Measurements from ENCODE around the gene URB1.

The URB1 gene

DNA sequence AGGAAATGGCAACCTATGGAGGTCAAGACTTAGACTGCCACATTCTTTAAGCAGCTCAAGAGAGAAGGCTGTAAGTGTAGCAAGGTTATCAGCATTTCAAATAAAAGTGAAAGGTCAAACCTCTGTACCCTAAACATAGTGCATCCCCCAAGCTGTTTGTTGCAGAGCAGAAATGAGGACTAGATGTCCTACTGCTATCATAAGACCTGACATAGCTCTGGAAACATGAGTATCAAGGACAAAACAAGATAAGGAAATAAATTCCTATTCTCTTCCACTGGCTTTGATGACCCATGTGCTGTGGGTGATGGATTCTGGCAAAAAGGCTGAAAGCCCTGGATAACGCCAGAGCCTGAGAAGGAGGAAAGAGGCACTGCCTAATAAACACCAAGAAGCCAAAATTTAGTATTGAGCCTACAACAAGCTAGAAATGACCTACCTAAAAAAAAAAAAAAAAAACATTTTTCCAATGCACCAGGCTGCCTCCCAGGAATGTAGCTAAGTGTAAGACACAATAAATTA lies 35.9 kb downstream of the URB1 start:
- FAIRE-seq (no peak), DNase-seq (ENCODE audit: insufficient read length, low spot score) (no peak)
- TF ChIP-seq, protein P1, sequence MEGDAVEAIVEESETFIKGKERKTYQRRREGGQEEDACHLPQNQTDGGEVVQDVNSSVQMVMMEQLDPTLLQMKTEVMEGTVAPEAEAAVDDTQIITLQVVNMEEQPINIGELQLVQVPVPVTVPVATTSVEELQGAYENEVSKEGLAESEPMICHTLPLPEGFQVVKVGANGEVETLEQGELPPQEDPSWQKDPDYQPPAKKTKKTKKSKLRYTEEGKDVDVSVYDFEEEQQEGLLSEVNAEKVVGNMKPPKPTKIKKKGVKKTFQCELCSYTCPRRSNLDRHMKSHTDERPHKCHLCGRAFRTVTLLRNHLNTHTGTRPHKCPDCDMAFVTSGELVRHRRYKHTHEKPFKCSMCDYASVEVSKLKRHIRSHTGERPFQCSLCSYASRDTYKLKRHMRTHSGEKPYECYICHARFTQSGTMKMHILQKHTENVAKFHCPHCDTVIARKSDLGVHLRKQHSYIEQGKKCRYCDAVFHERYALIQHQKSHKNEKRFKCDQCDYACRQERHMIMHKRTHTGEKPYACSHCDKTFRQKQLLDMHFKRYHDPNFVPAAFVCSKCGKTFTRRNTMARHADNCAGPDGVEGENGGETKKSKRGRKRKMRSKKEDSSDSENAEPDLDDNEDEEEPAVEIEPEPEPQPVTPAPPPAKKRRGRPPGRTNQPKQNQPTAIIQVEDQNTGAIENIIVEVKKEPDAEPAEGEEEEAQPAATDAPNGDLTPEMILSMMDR (IDR thresholded peaks at IDR 0.05; ENCODE audit: insufficient read depth, missing control alignments): no peak

- DNase-seq (ENCODE audit: insufficient read length, low spot score) (no peak), FAIRE-seq (no peak)
- TF ChIP-seq, protein P1 (IDR thresholded peaks at IDR 0.05; ENCODE audit: insufficient read depth, missing control alignments): no peak
These were observed 39.7 kb downstream of the URB1 start for GRCh38 chr21:32353002-32353711.

DNA sequence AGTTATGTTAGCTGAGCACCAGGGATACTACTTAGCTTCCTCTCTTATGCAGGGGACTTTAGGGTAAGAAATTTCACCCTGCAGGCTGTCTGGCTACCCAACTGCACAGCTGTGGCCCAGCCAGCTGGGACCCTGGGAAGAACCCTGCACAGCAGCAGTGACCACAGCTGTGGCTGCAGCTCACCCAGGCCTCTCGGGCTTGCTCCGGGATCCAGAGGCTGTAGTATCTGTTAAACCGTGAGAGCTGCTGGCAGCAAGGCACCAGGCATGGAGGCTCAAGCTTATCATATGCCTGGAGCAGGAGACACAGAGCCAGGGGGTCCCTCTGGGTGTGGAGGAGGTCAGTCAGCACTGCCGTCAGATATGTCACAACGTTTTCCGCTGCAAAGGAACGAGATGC lies 40.3 kb downstream of the URB1 start:
- FAIRE-seq: no peak
- DNase-seq (ENCODE audit: insufficient read length, low spot score): no peak
- TF ChIP-seq, protein P1 (IDR thresholded peaks at IDR 0.05; ENCODE audit: insufficient read depth, missing control alignments): no peak

DNA sequence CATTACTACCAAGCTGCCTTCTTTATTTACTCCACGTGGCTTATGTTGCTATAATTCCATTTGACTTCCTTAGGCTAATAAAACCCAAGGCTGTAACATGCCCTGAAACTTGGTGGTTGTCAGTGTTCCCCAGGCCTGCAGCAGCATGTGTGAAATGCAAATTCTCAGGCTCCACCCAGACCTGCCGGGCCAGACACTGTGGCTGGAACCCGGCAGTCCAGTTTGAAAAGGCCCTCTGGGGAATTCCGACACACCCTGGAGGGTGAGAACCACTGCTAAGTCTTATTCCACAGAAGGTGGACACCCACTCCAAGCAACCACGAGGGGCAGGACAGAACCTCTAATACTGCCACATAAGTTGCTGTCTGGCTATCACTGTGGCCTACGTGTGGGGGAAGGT lies 41.4 kb downstream of the URB1 start:
- no peak for DNase-seq (ENCODE audit: insufficient read length, low spot score)
- TF ChIP-seq, protein P1 (IDR thresholded peaks at IDR 0.05; ENCODE audit: insufficient read depth, missing control alignments): no peak
- no peak for FAIRE-seq

DNA sequence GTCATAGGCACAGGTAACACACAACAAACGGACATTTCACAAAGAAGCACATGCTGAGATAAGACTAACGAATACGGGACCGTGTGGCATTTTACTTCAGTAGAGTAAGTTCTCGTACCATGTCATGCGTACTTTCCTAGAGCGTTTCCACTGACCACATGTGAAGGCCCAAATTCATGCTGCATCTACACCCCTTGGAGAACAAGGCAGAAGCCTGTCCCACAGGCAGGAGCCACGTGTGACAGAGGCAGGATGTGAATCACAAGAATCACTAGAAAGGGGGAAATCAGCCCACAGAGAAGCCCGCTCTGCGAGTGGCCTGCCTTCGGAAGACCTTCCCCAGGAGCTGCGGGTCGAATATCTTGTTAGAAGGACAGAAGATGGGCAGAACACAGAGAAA lies 41.8 kb downstream of the URB1 start:
- no peak for DNase-seq (ENCODE audit: insufficient read length, low spot score)
- FAIRE-seq: no peak

DNA sequence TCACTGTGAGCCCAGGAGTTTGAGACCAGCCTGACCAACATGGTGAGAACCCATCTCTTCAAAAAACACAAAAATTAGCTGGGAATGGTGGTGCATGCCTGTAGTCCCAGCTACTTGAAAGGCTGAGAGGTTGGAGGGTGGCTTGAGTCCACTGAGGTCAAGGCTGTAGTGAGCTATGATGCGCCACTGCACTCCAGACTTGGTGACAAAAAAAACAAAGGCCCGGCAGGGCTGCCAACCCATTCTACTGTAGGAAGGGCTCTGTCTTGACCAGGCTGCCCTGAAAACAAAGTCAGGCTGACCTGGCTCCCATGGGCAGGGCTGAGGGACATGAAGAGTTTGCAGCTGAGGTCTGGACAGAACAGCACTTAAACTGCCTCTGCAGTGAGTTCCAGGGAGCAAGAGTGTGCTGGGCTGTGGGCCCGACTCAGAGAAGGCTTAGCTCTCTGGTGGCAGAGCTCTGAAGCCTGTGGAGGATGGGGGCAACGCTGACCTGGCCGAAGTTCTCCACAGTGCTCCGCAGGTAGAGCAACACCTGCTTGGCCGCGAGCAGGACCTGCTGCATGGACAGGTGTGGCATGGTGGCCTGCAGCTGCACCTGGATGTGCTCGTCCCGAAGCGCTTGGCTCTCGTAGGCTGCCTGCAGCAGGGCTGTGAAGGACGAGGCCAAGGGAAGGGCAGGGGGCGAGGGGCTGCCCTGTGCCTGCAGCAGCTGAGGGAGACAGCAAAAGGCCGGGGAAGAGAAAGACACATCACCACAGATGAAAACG lies 42.4 kb downstream of the URB1 start:
- TF ChIP-seq, protein P1 (IDR thresholded peaks at IDR 0.05; ENCODE audit: insufficient read depth, missing control alignments): no peak
- FAIRE-seq (no peak), DNase-seq (ENCODE audit: insufficient read length, low spot score) (no peak)

More for the DNA sequence above, 41.8 kb downstream of the URB1 start:
- TF ChIP-seq, protein P1 (IDR thresholded peaks at IDR 0.05; ENCODE audit: insufficient read depth, missing control alignments): no peak
